Natural killer cell (primary cell): ENCODE data around the gene C10orf62. TPM values are rescaled to one million over a fixed set of nuclear protein-coding genes. Genes with fewer than 3 reads are reported as not detected.
"Not testable (repeated sequence)": the region's sequence is repeated elsewhere in the genome, so short reads cannot be mapped to it uniquely, and the experiment has no call there.

Experiments
- ATAC-seq, 3 donors: fragments of 150-1000 bp in 2 of 3; fragments of 200-7000 bp in 1 of 3; cut with Tn5 transposase; 1 replicate in 1 of 3; 2 replicates in 2 of 3; pipeline ENCODE4 v1.10.0; 2021; ENCODE audit warnings: mild to moderate bottlenecking in 2 of 3, moderate library complexity in 2 of 3
- DNase-seq, 2 donors: peaks; one replicate each; pipeline versions ENCODE4 v3.0.0 to v3.0.0-alpha.2; 2013 to 2021; ENCODE audit warnings: mixed read lengths in 1 of 2
- H3K27ac ChIP-seq: one replicate; pipeline ENCODE4 v1.5.1; 2013; ENCODE audit warnings: mild to moderate bottlenecking, low read length
- H3K27me3 ChIP-seq: one replicate; pipeline ENCODE4 v1.6.1; 2013; ENCODE audit warnings: low read length; ENCODE audit not compliant: control insufficient read depth, insufficient read depth
- H3K36me3 ChIP-seq: one replicate; pipeline ENCODE4 v1.6.1; 2013; ENCODE audit warnings: low read length; ENCODE audit not compliant: control insufficient read depth, insufficient read depth
- H3K4me1 ChIP-seq: one replicate; pipeline ENCODE4 v1.6.1; 2013; ENCODE audit warnings: low read length; ENCODE audit not compliant: control insufficient read depth, insufficient read depth
- H3K4me3 ChIP-seq: one replicate; pipeline ENCODE4 v1.5.1; 2013; ENCODE audit warnings: low read length
- H3K9me3 ChIP-seq: one replicate; pipeline ENCODE4 v1.6.1; 2013; ENCODE audit warnings: low read length; ENCODE audit not compliant: control insufficient read depth, insufficient read depth
- H3K27ac Mint-ChIP-seq, 2 donors: one replicate each; pipeline ENCODE4 v1.8.0; 2022; ENCODE audit warnings: mild to moderate bottlenecking in 2 of 2, mixed read lengths in 2 of 2, moderate library complexity in 1 of 2
- H3K27me3 Mint-ChIP-seq, 2 donors: one replicate each; pipeline ENCODE4 v1.8.0; 2022; ENCODE audit warnings: low read depth in 2 of 2, mixed read lengths in 2 of 2
- H3K36me3 Mint-ChIP-seq: one replicate; pipeline ENCODE4 v1.8.0; 2022; ENCODE audit warnings: mixed read lengths
- H3K4me1 Mint-ChIP-seq, 2 donors: one replicate each; pipeline ENCODE4 v1.8.0; 2022; ENCODE audit warnings: mixed read lengths in 2 of 2
- H3K4me3 Mint-ChIP-seq: one replicate; pipeline ENCODE4 v1.8.0; 2022; ENCODE audit warnings: mild to moderate bottlenecking, moderate library complexity, mixed read lengths
- H3K9me3 Mint-ChIP-seq, 2 donors: one replicate each; pipeline ENCODE4 v1.8.0; 2022; ENCODE audit warnings: mixed read lengths in 2 of 2
- WGBS: methylation state at CpG from one replicate; pipeline ENCODE4 v1.1.7; 2013; ENCODE audit warnings: missing lambda C conversion rate; ENCODE audit not compliant: insufficient coverage; 5-methylcytosine and 5-hydroxymethylcytosine counted together
- intact Hi-C: fragments of 100-400 bp; cut with micrococcal nuclease; formaldehyde crosslinking; loops from one replicate; pipeline ENCODE4 v1.14.2; 2022
- total RNA-seq, 4 donors: library from RNA; stranded (reverse); fragments of 120-200 nt in 1 of 4; gene quantifications; one replicate each; pipeline versions ENCODE4 v1.2.3 to v1.2.4, GENCODE V29; 2013 to 2022
- TF ChIP-seq, protein P1 (sequence below): fragments of 200-600 bp; IDR thresholded peaks from one replicate; pipeline ENCODE4 v1.8.0; 2022; ENCODE audit warnings: antibody characterized with exemption

The C10orf62 gene
- total RNA-seq, 3 donors from 2014 or later (not counting 1 experiment from before 2014, with no cell fraction given), result 0.32 TPM; not detected in 2

DNA sequence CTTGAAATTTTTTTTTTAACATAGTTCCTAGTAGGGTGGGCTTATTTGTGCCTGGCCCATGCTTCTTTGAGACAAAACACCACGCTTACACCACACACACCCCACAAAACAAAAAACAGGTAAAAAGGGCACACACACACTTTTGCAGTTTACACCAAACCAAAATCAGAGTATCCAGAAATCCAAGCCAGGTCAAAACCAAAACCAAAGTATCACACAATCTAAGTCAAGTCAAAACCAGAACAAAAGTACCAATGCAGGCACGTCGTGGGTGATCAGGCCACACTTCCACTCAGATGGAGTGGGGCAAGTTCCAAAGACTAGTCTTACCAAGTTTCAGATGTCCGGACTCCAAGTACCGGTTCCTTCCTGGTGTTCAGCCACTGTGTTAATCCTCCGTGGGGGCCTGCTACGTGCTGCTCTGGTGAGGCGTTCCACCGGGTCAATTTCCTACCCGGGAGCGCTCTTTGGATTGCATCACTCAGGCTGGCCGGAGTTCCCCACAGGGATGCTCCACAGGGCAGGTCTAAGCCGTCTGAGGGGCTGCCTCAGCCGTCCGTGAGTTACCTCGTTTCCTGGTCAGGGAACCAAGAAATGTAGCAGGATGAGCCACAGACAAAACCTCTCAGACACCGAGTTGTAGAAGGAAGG lies 28.7 kb upstream of the C10orf62 start:
- H3K4me3 Mint-ChIP-seq, H3K4me1 Mint-ChIP-seq, H3K4me1 ChIP-seq, H3K27me3 Mint-ChIP-seq, H3K36me3 Mint-ChIP-seq, DNase-seq, H3K27me3 ChIP-seq, ATAC-seq, H3K27ac Mint-ChIP-seq, H3K4me3 ChIP-seq, intact Hi-C loops, H3K9me3 ChIP-seq, H3K27ac ChIP-seq, H3K9me3 Mint-ChIP-seq, H3K36me3 ChIP-seq: not testable (repeated sequence)
- 86% methylated on average over 17 of the region's 17 CpGs for WGBS

GRCh38 chr10:97561386-97562077 lies 28.0 kb upstream of the C10orf62 start:
- H3K4me3 ChIP-seq, H3K27ac ChIP-seq, H3K27me3 ChIP-seq, ATAC-seq, DNase-seq, H3K36me3 ChIP-seq, H3K27ac Mint-ChIP-seq, H3K4me1 ChIP-seq, H3K4me3 Mint-ChIP-seq, intact Hi-C loops, H3K9me3 Mint-ChIP-seq, H3K27me3 Mint-ChIP-seq, H3K4me1 Mint-ChIP-seq, H3K36me3 Mint-ChIP-seq, H3K9me3 ChIP-seq: not testable (repeated sequence)
- whole genome bisulfite sequencing, result 87% methylated on average over 9 of the region's 12 CpGs

GRCh38 chr10:97562329-97562728 lies 27.2 kb upstream of the C10orf62 start:
- H3K27ac Mint-ChIP-seq, H3K9me3 ChIP-seq, H3K27ac ChIP-seq, ATAC-seq, H3K4me3 Mint-ChIP-seq, H3K4me3 ChIP-seq, H3K4me1 Mint-ChIP-seq, H3K36me3 Mint-ChIP-seq, H3K36me3 ChIP-seq, H3K27me3 Mint-ChIP-seq, DNase-seq, H3K4me1 ChIP-seq, intact Hi-C loops, H3K27me3 ChIP-seq, H3K9me3 Mint-ChIP-seq: not testable (repeated sequence)
- 96% methylated on average over 5 of the region's 5 CpGs for WGBS

GRCh38 chr10:97563337-97563736 lies 26.2 kb upstream of the C10orf62 start:
- DNase-seq (no peak), ATAC-seq (no peak)
- Histone ChIP-seq H3K4me3 (no peak overlapping the region), H3K4me1 (no peaks in the 10 kb centered on the region), H3K27me3 (no peaks in the 10 kb centered on the region), H3K27ac (no peak overlapping the region), H3K36me3 (no peaks in the 10 kb centered on the region), H3K9me3 (no peaks in the 10 kb centered on the region)
- Mint-ChIP-seq H3K4me1 (no peaks in the 10 kb centered on the region), H3K36me3 (no peaks in the 10 kb centered on the region), H3K4me3 (no peak overlapping the region), H3K27ac (no peak overlapping the region), H3K9me3 (no peaks in the 10 kb centered on the region), H3K27me3 (no peaks in the 10 kb centered on the region)
- intact Hi-C loops, result no loop called here
- WGBS, result 93% methylated on average over 4 of the region's 4 CpGs
- TF ChIP-seq, protein P1, sequence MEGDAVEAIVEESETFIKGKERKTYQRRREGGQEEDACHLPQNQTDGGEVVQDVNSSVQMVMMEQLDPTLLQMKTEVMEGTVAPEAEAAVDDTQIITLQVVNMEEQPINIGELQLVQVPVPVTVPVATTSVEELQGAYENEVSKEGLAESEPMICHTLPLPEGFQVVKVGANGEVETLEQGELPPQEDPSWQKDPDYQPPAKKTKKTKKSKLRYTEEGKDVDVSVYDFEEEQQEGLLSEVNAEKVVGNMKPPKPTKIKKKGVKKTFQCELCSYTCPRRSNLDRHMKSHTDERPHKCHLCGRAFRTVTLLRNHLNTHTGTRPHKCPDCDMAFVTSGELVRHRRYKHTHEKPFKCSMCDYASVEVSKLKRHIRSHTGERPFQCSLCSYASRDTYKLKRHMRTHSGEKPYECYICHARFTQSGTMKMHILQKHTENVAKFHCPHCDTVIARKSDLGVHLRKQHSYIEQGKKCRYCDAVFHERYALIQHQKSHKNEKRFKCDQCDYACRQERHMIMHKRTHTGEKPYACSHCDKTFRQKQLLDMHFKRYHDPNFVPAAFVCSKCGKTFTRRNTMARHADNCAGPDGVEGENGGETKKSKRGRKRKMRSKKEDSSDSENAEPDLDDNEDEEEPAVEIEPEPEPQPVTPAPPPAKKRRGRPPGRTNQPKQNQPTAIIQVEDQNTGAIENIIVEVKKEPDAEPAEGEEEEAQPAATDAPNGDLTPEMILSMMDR, result no peak

DNA sequence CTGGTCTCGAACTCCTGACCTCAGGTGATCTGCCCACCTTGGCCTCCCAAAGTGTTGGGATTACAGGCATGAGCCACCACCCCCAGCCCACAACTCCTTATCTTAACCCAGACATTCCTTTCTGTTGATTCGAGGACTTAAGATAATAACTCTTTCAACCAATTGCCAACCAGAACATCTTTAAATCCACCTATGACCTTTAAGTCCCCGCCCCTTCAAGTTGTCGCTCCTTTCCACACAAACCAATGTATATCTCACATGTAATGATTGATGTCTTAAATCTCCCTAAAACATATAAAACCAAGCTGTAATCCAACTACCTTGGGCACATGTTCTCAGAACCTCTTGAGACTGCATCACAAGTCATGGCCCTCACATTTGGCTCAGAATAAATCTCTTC lies 24.7 kb upstream of the C10orf62 start:
- no peak overlapping the region for H3K4me3 ChIP-seq
- no peaks in the 10 kb centered on the region for H3K36me3 Mint-ChIP-seq
- H3K27ac ChIP-seq, result no peak overlapping the region
- H3K27me3 Mint-ChIP-seq, result no peaks in the 10 kb centered on the region
- no peaks in the 10 kb centered on the region for H3K36me3 ChIP-seq
- H3K4me1 ChIP-seq, result no peaks in the 10 kb centered on the region
- DNase-seq (no peak), ATAC-seq (no peak)
- H3K4me3 Mint-ChIP-seq, result no peak overlapping the region
- TF ChIP-seq, protein P1, result no peak
- no peaks in the 10 kb centered on the region for H3K9me3 Mint-ChIP-seq
- no peak overlapping the region for H3K27ac Mint-ChIP-seq
- no peaks in the 10 kb centered on the region for H3K27me3 ChIP-seq
- no peaks in the 10 kb centered on the region for H3K9me3 ChIP-seq
- 93% methylated on average over 4 of the region's 4 CpGs for WGBS
- H3K4me1 Mint-ChIP-seq, result no peaks in the 10 kb centered on the region
- intact Hi-C loops, result no loop called here
